GM18508 (cell line): ENCODE measurements around the gene GUCY1A1.

ENCODE experiments used
- ATAC-seq: cut with Tn5 transposase; IDR thresholded peaks from one replicate; pipeline ENCODE4 v1.9.1; 2021; ENCODE audit warnings: moderate number of reproducible peaks; ENCODE audit not compliant: insufficient read depth, unreplicated experiment

GUCY1A1 gene

GRCh38 chr4:155658681-155659064, 8.0 kb upstream of the GUCY1A1 start:
- ATAC-seq = no peak

DNA sequence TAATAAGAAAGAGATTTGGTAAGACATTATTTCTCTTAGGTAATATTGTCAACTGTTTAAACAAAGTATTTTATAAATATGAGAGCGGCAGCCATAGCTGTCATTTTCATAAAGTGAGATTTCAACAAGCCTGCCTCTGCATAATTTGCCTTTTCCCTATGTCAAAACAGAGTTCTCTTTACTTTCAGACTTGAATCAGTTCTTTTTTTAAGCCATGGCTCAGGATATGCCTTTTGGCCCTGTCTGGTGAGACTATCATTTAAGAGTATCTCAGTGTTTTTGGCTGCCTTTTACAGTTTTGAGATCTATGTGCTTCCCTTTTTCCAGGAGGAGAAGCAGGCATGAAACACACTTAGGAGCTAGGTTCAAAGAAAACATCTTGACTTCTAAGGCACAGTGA, 7.5 kb upstream of the GUCY1A1 start:
- no peak for ATAC-seq

DNA sequence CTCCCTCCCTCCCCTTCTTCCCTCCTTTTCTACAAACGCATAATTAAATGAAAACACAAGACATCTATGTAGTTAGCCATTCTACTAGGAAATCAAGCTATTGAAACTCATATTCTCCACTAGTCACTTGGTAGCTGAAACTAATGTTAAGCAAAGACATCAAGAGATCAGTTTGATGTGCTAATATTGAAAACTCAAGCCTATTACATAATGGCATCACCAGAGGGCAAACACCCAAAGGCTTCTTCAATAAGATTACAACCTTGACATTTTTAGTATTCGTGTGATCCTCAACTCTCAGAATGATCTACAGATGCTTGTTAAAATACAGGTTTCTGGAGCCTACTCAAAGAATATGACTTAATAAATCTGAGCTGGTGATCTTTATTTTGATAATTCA, 6.2 kb upstream of the GUCY1A1 start:
- no peak for ATAC-seq

DNA sequence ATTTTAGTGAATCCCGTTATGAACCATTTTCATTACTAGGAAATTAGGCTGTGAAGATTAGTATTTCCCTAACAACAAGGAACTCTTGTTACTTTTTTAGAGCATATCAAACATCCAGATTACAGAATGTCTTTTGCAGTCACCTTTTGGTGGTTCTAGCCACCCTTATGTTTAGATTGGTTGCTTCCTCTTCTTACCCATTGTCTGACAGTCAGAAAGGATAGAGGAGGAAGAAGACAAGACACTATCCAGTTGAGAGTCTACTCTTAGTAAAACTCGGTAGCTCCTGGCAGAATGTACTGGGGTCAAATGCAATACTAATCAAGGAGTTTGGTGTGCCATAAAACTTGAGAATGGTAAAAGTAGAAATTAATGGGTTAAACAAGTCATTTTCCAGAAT, 1.6 kb upstream of the GUCY1A1 start:
- ATAC-seq = no peak

- peak; percentile 31 for ATAC-seq
Measured at GRCh38 chr4:155667222-155667567, 547 bp downstream of the GUCY1A1 start.

DNA sequence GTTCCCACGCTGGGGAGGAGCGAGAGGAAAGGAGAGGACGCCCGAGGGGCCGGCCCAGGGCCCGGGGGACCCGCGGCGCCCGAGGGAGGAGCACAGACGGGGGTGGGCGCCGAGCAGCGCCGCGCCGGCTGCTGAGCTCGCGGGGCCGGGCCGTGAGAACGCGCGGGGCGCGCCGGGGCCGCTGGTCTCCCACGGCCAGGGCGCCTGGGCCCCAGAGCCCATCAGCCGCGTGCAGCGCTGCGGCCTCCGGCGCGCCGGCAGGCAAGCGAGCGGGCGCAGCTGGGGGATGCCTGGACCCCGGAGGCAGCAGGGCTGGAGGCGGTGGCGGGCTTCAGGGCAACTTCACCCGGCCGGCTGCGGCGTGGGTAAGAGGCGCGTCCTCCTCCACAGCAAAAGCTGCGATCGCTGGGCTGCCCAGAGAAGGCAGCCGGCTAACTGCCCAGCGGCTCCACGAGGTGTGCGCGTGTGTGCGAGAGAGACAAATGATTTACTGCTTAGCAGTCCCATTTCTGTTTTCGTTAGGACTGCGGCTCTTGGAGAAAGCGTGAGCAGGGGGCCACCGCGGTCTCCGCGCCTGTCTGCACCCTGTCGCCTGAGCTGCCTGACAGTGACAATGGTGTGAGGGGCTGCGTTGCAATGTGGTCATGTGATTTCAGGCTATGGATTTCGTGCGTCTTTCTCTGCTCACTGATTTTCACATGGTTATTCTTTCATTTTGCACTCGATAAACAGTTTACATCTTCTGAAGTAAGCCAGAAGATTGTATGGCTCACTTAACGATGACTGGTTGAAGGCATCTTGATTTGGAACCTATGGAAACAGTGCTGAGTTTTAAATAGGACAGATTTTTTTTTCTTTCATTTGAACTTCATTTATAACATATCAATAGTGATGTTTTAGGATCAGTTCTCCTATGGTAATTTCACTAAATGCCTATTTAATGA, 1.2 kb downstream of the GUCY1A1 start:
- peak; percentile 39 for ATAC-seq

DNA sequence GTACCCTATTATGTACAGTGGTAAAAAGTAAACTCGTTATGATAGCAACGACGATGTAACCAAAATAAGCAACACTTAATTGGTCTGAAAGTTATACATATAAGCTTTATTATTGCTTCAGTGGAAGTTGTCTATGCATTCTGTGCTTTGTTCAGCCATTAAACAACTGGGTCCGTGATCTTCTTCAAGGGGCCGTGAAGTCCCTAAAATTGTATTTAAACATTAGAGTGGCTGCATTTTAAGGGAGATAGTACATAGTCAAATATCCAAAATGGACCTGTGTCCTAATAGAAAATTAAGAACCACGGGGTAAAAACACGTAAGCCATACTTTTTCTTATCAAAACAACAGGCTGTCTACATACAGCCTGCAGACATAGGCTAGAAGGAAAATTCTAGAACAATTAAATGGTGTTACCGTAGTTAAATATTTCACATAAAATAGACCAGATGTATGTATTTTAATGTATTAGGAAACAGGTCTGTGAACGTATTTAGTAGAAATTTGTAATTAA, 2.1 kb downstream of the GUCY1A1 start:
- no peak for ATAC-seq

DNA sequence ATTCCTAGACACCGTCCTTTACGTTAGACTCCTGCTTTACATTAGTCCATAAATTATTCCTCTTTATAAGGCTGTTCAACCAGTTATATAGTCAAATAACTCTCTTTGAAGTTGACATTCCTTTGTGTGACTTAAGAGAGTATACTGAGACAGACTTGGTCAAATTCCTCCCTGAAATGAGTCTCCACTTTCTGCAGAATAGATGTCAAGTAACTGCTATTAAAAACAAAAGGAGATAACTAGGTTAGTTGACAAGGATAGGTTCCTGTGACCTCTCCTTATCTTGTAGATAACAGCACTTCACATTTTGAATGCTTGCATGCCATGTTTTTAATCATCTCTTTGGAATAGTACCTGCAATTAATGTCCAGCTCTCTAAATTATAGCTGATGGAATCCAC, 5.7 kb downstream of the GUCY1A1 start:
- ATAC-seq = no peak

GRCh38 chr4:155673453-155673979, 6.9 kb downstream of the GUCY1A1 start:
- no peak for ATAC-seq

GRCh38 chr4:155674669-155675071, 8.0 kb downstream of the GUCY1A1 start:
- no peak for ATAC-seq

- ATAC-seq = peak; percentile 89
Measured at GRCh38 chr4:155675709-155676429, 9.2 kb downstream of the GUCY1A1 start.

DNA sequence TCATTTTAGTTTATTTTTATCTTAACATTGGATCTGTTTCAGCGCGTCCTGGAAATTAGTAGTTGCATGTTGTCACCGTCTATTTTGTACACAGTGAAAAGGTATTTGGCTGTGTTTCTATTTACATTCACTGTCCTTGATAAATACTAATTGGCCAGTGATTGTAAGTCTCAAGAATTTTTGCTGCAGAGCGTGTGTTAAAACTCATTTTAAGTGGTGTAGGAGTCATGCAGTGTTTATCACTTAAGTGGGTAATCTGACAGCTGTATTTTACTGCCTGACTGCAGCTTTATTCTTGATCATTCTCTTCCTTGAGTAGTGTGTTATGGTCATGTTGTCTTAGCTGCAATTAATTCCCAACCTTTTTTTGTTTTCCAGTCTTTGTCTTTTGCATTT, 9.8 kb downstream of the GUCY1A1 start:
- ATAC-seq = no peak

DNA sequence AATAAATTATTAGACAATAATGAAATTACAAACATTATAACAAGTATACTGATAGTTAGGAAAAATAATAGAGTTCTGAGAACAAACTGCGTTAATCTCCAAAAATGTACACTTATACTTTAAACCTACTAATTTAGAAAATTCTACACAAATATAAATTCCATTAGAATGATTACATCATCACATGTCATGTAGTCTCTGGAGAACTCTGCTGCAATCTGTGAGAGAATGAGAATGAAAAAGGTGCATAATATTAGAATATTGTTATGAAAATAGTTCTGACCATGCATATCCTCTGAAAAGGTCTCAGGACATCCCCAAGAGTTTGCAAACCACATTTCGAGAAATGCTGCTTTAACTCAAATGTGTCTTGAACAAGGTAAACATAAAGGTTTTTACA, 11.4 kb downstream of the GUCY1A1 start:
- ATAC-seq = no peak

GRCh38 chr4:155679343-155679742, 12.7 kb downstream of the GUCY1A1 start:
- no peak for ATAC-seq

- no peak for ATAC-seq
Measured at GRCh38 chr4:155681886-155682285, 15.2 kb downstream of the GUCY1A1 start.

- ATAC-seq = no peak
Measured at GRCh38 chr4:155684423-155684822, 17.8 kb downstream of the GUCY1A1 start.

- ATAC-seq = no peak
Measured at GRCh38 chr4:155684892-155685541, 18.4 kb downstream of the GUCY1A1 start.

DNA sequence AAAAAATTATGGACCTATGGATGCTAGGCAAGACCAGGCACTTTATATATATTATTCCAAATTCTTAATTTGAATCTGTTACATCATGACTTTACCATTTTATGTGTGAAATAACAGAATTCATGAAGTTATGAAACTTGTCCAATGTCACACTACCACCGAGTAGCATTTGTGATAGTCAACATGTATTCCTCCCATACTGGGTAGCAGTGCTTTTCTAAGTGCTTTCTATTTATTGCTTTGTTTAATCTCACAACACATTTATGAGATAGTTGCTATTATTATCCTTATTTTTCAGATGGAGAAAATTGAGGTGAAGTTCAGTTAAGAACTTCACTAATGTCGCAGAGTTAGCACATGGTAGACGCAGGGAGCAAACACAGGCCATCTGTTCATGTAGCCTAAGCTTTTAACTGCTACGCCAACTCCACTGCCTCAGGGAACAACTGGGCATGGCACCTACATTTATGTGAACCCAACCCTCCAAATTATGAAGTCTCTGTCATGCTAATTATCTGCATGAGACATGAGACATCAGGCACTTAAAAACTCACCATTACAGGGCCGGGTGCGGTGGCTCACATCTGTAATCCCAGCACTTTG, 20.8 kb downstream of the GUCY1A1 start:
- ATAC-seq = no peak

DNA sequence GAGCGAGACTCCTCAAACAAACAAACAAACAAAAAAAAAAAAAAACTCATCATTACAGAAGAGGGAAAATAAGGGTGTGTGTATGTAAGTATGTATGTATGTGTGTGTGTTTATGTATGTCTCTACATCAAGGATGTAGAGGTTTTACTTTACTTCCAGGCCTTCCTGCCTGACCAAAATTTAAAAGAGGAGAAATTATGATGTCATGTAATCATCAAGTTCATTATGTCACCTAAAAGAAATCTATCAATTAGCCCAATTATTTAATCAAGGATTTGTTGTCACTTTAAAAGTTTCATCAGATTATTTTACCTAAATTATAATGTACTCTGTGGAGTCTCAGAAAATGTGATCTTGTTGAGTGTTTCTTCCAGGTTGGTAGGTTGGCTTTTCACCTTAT, 21.6 kb downstream of the GUCY1A1 start:
- ATAC-seq = no peak

DNA sequence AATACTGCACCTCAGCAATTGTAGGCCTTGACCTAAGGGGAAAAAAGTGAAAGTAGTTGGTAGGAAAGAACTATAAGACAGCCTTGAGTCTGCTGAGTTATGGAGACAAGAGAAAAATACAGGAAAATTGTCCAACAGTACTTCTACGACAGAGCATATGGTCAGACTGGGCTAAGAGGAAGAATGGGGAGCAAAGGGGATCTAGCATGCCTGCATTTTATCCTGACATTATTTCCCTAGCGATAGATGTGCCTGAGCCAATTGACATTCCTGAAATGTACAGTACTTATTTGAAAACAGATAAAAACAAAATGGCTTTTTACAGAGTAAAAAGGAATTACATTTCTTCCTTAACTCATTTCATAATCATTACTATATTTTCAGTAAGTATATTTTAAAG, 22.2 kb downstream of the GUCY1A1 start:
- no peak for ATAC-seq
